ENCODE measurements around the gene TECPR2. TPM values are rescaled to one million over a fixed set of nuclear protein-coding genes. Genes with fewer than 3 reads are reported as not detected.
A peak's percentile ranks its signal among the peaks of the same experiment; 100 is the strongest.

TECPR2 gene
- total RNA-seq, 2 donors from 2014 or later: 4.6 to 4.9 TPM

DNA sequence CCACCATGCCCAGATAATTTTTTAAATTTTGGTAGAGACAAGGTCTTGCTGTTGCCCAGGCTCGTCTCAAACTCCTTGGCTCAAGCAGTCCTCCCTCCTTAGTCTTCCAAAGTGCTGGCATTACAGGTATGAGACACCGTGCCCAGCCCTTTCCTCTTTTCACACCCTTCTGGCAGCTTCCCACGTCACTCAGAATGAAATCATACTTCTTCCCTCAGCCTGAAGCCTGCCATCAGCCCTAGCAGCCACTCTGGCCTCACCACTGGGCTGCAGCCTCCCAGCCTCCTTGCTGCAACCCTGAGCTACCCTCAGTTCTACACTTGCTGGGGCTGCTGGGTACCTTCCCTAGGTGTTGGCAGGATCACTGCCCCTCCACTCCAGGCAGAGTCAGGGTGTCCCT, 128.6 kb downstream of the TECPR2 start:
- Mint-ChIP-seq H3K27ac (no peak overlapping the region), H3K9me3 (no peaks in the 10 kb centered on the region), H3K36me3 (ENCODE audit: low read depth) (no peaks in the 10 kb centered on the region), H3K4me1 (no peaks in the 10 kb centered on the region), H3K4me3 (no peak overlapping the region), H3K27me3 (no peaks in the 10 kb centered on the region)
- ATAC-seq (replicated peaks): no peak

DNA sequence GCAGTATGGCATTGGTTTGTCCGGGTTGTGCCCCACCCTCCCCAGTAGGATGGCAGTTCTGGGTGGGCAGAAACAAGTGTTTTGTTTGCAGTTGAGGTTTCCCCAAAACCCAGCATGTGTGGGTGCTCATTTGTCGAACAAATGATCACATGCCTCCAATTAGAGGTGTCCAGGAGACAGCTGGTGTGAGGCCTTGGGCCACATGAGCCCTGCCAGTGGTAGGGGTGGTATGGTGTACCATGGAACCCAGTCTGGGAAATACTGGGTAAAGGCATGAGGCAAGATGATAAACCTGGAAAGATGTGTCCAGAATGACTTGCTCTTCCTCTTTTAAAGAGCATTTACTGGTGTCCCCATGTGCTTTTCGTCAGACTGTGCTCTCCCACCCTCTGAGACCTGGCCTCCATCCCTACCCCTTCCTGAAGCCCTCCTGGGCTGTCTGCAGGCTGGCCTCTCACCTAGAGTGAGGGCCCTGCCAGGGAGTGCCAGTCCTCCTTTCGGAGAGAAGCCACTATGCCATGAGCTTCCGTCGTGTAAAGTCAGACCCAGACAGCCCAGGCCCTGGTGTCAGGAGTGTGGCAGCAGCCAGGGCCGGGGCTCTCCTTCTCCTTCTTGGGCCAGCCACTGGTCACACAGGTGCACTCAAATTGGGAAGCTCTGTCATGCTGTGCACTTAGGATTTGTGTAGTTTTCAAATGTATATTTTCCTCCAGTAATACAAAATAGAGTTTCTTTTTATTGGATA, 129.2 kb downstream of the TECPR2 start:
- Mint-ChIP-seq H3K4me3 (no peak overlapping the region), H3K4me1 (no peaks in the 10 kb centered on the region), H3K36me3 (ENCODE audit: low read depth) (no peaks in the 10 kb centered on the region), H3K27me3 (no peaks in the 10 kb centered on the region), H3K9me3 (no peaks in the 10 kb centered on the region), H3K27ac (no peak overlapping the region)
- ATAC-seq (replicated peaks): no peak

DNA sequence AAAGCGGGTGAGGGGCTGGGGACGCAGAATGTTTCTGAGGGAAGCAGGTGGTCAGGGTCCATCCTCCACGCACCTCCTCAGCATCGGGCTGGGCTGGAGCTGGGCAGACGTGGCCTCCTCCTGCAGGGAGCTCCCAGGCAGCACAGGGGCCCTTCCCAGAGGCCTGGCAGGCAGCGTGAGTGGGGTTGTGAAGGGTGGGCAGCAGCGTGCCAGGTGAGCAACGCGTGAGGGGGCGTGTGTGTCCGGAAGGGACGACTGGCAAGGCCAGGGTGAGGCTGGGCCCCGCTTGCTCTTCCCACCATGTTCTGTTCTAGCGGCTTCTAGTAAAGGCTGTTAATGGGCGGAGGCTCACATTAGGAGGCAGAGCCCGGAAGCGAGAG, 129.8 kb downstream of the TECPR2 start:
- H3K36me3 Mint-ChIP-seq (ENCODE audit: low read depth): no peaks in the 10 kb centered on the region
- H3K4me3 Mint-ChIP-seq: no peak overlapping the region
- no peak for ATAC-seq (replicated peaks)
- no peaks in the 10 kb centered on the region for H3K4me1 Mint-ChIP-seq
- no peak overlapping the region for H3K27ac Mint-ChIP-seq
- H3K9me3 Mint-ChIP-seq: no peaks in the 10 kb centered on the region
- no peaks in the 10 kb centered on the region for H3K27me3 Mint-ChIP-seq

DNA sequence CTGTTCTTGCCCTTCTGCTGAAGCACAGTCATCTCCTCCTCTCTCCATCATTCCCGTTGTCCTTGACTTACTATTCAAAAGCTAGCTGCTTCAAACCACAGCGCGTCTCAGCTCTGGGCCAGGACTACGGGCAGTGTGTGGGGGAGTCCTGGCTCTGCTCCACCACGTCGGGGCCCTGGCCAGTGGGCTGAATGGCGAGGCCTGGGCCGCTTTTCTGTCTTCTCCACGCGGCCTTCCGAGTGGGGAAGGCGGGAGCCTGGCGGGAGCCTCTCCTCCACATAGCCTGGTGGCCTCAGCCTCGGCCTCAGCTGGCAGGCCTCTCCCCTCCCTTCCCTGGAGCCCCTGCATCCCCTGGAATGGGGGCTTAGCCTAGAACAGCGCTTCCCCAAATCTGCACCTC, 130.4 kb downstream of the TECPR2 start:
- no peaks in the 10 kb centered on the region for H3K4me1 Mint-ChIP-seq
- ATAC-seq (replicated peaks): no peak
- no peak overlapping the region for H3K4me3 Mint-ChIP-seq
- H3K27ac Mint-ChIP-seq: no peak overlapping the region
- no peaks in the 10 kb centered on the region for H3K9me3 Mint-ChIP-seq
- no peaks in the 10 kb centered on the region for H3K36me3 Mint-ChIP-seq (ENCODE audit: low read depth)
- no peaks in the 10 kb centered on the region for H3K27me3 Mint-ChIP-seq

DNA sequence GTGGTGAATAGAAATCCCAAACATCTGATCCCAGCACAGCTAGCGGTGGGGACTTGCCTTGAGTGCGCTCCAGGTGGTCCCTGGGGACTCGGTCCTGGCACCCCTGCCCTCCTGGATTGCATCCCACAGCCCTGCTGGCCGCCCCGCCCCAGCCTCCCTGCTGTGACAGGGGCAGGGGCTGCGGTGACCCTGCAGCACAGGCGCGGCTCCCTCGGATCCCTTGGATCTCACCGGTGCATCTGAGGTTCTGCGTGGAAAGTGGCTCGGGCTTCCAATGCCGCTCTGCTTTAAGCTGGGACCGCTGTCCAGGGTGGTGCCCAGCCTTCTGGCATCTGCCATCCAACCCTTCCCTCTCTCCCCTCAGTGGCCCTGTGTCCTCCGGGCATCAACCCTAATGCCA, 130.8 kb downstream of the TECPR2 start:
- no peaks in the 10 kb centered on the region for H3K27me3 Mint-ChIP-seq
- H3K27ac Mint-ChIP-seq: no peak overlapping the region
- H3K4me1 Mint-ChIP-seq: no peaks in the 10 kb centered on the region
- H3K9me3 Mint-ChIP-seq: no peaks in the 10 kb centered on the region
- no peak overlapping the region for H3K4me3 Mint-ChIP-seq
- no peaks in the 10 kb centered on the region for H3K36me3 Mint-ChIP-seq (ENCODE audit: low read depth)
- no peak for ATAC-seq (replicated peaks)

DNA sequence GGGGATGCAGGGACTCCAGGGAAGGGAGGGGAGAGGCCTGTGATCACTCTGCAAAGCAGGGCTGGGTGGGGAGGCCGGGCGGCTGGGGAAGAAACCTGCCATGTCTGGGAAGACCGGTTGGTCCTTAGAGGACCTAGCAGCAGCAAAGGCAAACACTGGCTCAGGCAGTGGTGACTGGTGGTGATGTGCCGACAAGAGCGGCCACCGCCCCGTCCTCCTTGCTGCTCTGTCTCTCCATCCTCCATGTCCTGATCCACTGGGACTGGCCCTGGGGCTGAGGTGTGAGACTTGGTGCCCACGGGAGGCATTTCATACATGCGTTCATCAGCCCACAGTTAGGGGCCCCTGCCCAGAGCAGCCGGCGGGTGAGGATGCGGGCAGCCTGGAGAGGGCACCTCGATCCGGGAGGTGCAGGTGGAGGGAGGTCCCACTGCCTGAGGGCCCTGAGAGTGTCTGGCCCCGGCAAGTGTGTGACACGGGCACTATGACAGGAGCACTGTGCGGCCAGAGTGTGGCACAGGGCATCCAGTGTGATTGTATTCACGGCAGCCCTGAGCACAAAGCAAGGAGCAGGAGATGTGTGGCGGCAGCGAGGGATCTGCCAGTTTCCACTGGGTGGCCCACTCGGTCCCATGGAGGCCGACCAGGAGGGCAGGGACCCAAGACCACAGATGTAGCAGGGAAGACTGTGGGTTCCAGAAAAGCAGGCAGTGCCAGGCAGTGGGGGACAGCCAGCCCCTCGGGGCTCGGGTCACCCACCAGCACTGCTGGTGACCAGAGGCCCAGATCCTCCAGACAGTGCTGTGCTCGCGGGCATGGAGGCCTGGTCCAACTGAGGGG, 133.0 kb downstream of the TECPR2 start:
- ATAC-seq (replicated peaks): no peak
- no peaks in the 10 kb centered on the region for H3K27me3 Mint-ChIP-seq
- no peaks in the 10 kb centered on the region for H3K36me3 Mint-ChIP-seq (ENCODE audit: low read depth)
- H3K4me1 Mint-ChIP-seq: peaks cover 7% of the 10 kb centered on the region
- H3K9me3 Mint-ChIP-seq: no peaks in the 10 kb centered on the region
- H3K4me3 Mint-ChIP-seq: no peak overlapping the region
- H3K27ac Mint-ChIP-seq: peak overlapping the region; percentile 37

DNA sequence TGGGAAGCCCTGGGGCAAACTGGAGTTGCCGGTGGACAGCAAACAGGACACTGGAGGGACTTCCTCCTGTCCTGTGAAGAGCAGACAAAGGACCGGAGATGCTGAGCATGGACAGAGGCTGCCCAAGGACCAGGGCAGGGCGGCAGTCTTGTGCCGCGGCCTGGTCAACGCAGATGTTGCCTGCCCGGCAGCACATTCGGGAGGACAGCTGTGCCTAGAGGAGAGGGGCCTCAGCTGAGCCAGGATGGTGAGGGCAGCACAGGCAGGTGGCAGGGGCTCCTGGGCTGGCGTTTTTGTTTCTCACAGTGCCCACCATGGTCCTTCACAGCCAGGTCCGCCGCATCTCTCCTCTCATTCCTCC, 133.6 kb downstream of the TECPR2 start:
- no peak overlapping the region for H3K4me3 Mint-ChIP-seq
- H3K27me3 Mint-ChIP-seq: no peaks in the 10 kb centered on the region
- peaks cover 8% of the 10 kb centered on the region for H3K4me1 Mint-ChIP-seq
- no peak overlapping the region for H3K27ac Mint-ChIP-seq
- no peaks in the 10 kb centered on the region for H3K36me3 Mint-ChIP-seq (ENCODE audit: low read depth)
- no peak for ATAC-seq (replicated peaks)
- H3K9me3 Mint-ChIP-seq: no peaks in the 10 kb centered on the region

DNA sequence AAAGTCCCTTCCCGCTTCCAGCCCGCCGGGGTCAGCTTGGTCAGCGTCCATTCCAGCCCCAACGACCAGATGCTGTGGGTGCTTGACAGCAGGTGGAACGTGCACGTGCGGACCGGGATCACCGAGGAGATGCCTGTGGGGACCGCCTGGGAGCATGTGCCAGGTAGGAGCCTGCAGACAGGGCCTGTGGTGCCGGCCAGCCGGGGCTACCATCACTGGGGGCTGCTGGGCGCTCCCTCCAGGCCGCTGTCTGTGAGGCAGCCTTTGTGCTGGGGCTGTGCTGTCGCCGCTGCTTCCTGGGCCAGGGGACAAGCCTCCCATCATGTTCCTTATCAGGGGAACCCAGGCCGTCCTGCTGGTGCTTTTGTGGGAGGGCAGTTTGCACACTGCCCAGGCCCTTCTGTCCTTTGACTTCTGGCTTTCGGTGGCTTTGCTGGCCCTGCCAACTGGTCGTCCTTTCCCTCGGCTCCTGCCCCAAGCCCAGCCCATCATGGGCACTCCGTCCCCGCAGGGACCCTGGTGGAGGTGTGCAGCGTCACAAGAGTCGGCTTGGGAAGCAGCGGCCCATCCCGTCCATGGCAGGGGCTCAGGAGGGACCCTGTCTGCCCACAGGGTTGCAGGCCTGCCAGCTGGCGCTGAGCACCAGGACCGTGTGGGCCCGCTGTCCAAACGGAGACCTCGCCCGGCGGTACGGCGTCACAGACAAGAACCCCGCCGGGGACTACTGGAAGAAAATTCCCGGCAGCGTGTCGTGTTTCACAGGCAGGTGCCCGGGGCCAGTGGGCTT, 134.4 kb downstream of the TECPR2 start:
- H3K27ac Mint-ChIP-seq: no peak overlapping the region
- peaks cover 8% of the 10 kb centered on the region for H3K4me1 Mint-ChIP-seq
- H3K4me3 Mint-ChIP-seq: no peak overlapping the region
- no peaks in the 10 kb centered on the region for H3K9me3 Mint-ChIP-seq
- H3K27me3 Mint-ChIP-seq: no peaks in the 10 kb centered on the region
- H3K36me3 Mint-ChIP-seq (ENCODE audit: low read depth): no peaks in the 10 kb centered on the region
- ATAC-seq (replicated peaks): no peak

DNA sequence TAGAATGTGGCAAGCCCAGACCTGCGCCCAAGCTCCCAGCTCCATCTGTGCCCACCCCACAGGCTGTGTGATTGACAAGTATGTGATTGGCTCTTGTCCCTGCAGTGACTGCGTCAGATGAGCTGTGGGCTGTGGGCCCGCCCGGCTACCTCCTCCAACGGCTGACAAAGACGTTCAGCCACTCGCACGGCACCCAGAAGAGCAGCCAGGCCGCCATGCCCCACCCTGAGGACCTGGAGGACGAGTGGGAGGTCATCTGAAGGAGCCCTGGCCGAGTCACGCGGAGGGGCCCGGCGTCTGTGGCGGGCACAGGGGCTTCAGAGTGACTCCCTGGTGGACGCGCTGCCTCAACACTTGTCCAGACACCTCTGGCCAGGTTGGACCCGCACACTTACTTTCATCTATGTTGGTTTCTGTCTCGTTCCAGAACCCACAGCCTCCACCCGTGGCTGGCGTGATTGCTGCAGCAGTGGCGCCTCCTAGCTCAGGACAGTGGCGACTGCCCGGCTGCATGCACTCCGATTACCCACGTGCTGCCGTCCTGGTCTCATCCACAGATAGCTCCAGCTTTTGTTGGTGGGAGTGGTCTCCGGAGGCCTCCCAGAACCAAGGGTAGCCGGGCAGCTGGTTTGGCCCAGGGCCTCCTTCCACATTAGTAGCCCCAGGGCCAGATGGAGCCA, 135.4 kb downstream of the TECPR2 start:
- no peak overlapping the region for H3K27ac Mint-ChIP-seq
- no peaks in the 10 kb centered on the region for H3K9me3 Mint-ChIP-seq
- ATAC-seq (replicated peaks): no peak
- no peak overlapping the region for H3K4me3 Mint-ChIP-seq
- H3K36me3 Mint-ChIP-seq (ENCODE audit: low read depth): no peaks in the 10 kb centered on the region
- H3K4me1 Mint-ChIP-seq: peaks cover 8% of the 10 kb centered on the region
- H3K27me3 Mint-ChIP-seq: no peaks in the 10 kb centered on the region

DNA sequence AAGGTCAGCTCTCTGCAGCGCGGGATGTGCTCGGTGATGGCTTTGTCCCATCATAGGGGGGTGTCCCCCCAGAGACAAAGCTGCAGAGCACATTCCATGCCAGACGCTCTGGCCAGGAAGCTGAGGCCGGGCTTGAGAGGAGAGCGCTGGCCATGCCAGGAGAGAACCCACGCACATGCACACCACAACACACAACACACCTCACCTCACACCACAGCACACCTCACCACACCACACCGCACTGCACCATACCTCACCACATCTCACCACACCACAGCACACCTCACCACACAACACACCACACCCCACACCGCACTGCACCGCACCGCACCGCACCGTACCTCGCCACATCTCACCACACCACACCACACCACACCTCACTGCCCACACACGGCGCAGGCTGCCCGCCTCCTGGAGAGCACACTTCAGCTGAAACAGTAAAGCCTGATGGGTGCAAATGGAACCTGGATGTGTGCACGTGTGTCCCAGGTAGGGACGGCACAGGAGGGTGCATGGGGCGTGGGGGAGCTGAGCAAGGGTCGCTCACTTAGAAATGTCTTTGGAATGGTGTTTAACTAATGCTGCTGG, 136.0 kb downstream of the TECPR2 start:
- no peaks in the 10 kb centered on the region for H3K9me3 Mint-ChIP-seq

DNA sequence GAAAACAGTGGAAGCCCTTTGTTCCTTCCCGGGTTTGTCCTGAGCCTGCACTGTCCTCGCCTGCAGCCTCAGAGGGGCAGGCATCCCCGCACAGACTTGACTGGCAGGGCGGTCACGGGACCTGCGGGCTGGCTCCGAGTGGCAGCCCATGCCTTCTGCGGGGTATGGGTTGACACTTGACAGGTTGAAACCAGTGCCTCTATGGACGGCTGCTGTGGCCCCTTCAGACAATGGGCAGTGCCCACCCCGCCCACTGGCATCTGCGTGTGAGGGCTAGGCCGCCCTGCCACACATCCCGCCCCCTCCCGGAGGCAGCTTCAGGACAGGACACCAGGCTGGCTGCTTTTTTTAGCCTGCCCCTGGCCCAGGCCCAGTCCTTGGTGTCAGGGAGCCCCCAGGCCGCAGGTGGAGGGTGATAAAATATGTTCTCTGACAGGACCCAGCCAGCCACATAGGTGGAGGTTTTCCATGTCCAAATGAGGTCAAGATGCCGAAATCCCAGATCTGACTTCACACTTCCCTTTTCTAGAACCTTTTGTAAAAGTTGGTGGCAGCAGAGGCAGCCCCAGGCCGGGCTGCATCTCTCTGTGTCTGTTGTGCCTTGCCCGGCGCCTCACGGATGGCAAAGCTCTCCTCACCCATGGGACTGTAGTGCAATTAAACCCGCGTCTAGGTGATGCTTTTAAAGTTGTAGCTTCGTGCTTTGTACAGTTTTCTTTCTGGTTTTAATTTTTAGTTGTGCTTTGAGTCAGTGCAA, 136.8 kb downstream of the TECPR2 start:
- no peaks in the 10 kb centered on the region for H3K27me3 Mint-ChIP-seq
- no peak for ATAC-seq (replicated peaks)
- no peak overlapping the region for H3K4me3 Mint-ChIP-seq
- no peaks in the 10 kb centered on the region for H3K9me3 Mint-ChIP-seq
- H3K4me1 Mint-ChIP-seq: peaks cover 11% of the 10 kb centered on the region
- H3K27ac Mint-ChIP-seq: no peak overlapping the region
- no peaks in the 10 kb centered on the region for H3K36me3 Mint-ChIP-seq (ENCODE audit: low read depth)

More for the DNA sequence above, 136.0 kb downstream of the TECPR2 start:
- no peak overlapping the region for H3K4me3 Mint-ChIP-seq
- ATAC-seq (replicated peaks): no peak
- H3K4me1 Mint-ChIP-seq: peaks cover 11% of the 10 kb centered on the region
- H3K27me3 Mint-ChIP-seq: no peaks in the 10 kb centered on the region
- no peaks in the 10 kb centered on the region for H3K36me3 Mint-ChIP-seq (ENCODE audit: low read depth)
- no peak overlapping the region for H3K27ac Mint-ChIP-seq

DNA sequence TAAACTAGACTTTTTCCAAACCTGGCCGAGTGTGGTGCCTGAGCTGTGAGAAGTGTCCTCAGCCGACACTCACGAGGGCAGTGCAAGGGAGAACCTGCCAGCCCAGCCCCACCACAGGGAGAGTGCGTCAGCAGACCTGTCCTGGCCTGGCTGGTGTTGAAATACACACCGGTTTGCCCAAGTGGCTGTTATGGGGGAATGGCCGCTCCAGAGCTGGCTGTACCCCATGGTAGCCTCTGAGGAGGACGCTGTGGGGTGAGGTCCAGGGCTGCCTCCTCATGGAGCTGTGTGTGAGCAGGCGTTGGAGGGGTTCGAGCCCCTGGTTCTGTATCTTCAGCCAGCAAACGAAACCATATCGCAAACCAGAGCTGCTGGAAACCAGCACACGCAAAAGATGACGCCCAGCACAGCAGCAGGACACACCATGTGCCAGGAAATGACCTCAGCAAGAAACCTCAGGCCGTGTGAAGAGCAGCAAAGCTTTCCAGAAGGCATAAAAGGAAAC, 137.5 kb downstream of the TECPR2 start:
- no peaks in the 10 kb centered on the region for H3K9me3 Mint-ChIP-seq
- H3K27ac Mint-ChIP-seq: peak overlapping the region; percentile 66
- no peak overlapping the region for H3K4me3 Mint-ChIP-seq
- ATAC-seq (replicated peaks): peak; percentile 68
- no peaks in the 10 kb centered on the region for H3K36me3 Mint-ChIP-seq (ENCODE audit: low read depth)
- no peaks in the 10 kb centered on the region for H3K27me3 Mint-ChIP-seq
- peaks cover 11% of the 10 kb centered on the region for H3K4me1 Mint-ChIP-seq

DNA sequence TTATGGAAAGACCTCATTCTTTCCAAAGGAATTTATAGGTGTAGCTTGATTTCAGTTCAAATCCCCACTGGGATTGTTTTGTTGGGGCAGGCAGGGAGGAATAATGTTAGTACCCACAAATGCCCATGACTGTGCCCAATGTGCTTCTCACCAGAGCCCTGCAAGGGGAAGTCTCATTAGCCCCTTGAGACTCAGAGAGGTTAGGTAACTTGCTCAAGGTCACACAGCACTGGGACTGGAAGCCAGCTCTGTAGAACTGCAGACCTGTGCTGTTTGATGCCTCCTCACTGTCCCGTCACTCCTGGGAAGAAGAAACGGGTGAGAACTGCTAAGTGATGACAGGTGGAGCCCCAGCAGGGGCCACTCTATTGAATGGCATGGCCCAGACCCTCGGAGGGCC, 138.0 kb downstream of the TECPR2 start:
- Mint-ChIP-seq H3K4me3 (no peak overlapping the region), H3K36me3 (ENCODE audit: low read depth) (no peaks in the 10 kb centered on the region), H3K27me3 (no peaks in the 10 kb centered on the region), H3K9me3 (no peaks in the 10 kb centered on the region), H3K4me1 (peaks cover 11% of the 10 kb centered on the region), H3K27ac (peak overlapping the region; percentile 66)
- ATAC-seq (replicated peaks): no peak
